Rectal smooth muscle tissue (tissue), 1 donor: ENCODE data around the gene GGA3.
"Not testable (repeated sequence)": the region's sequence is repeated elsewhere in the genome, so short reads cannot be mapped to it uniquely, and the experiment has no call there.

ENCODE experiments used
- H3K27ac ChIP-seq: one replicate; pipeline ENCODE4 v1.7.0; 2013; ENCODE audit warnings: low read depth, low read length, inconsistent platforms
- H3K27me3 ChIP-seq: one replicate; pipeline ENCODE4 v1.7.0; 2013; ENCODE audit warnings: low read length; ENCODE audit not compliant: control insufficient read depth, insufficient read depth
- H3K36me3 ChIP-seq: one replicate; pipeline ENCODE4 v1.7.0; 2013; ENCODE audit warnings: low read length; ENCODE audit not compliant: control insufficient read depth, insufficient read depth
- H3K4me1 ChIP-seq: one replicate; pipeline ENCODE4 v1.7.0; 2013; ENCODE audit warnings: low read length; ENCODE audit not compliant: control insufficient read depth, insufficient read depth
- H3K4me3 ChIP-seq: one replicate; pipeline ENCODE4 v1.7.0; 2013; ENCODE audit warnings: low read length
- H3K9ac ChIP-seq: one replicate; pipeline ENCODE4 v1.7.0; 2013; ENCODE audit warnings: low read length

Gene GGA3

GRCh38 chr17:75209061-75209460 lies 52.3 kb downstream of the GGA3 start:
- Histone ChIP-seq H3K27ac (no peak overlapping the region), H3K4me3 (no peak overlapping the region), H3K9ac (no peak overlapping the region), H3K36me3 (peaks cover 16% of the 10 kb centered on the region), H3K4me1 (peaks cover 3% of the 10 kb centered on the region), H3K27me3 (no peaks in the 10 kb centered on the region)

GRCh38 chr17:75208161-75208560 lies 53.2 kb downstream of the GGA3 start:
- Histone ChIP-seq H3K9ac (no peak overlapping the region), H3K27me3 (no peaks in the 10 kb centered on the region), H3K4me1 (peaks cover 3% of the 10 kb centered on the region), H3K36me3 (peaks cover 12% of the 10 kb centered on the region), H3K4me3 (no peak overlapping the region), H3K27ac (no peak overlapping the region)

- Histone ChIP-seq H3K27me3 (no peaks in the 10 kb centered on the region), H3K36me3 (peaks cover 8% of the 10 kb centered on the region), H3K4me1 (peaks cover 3% of the 10 kb centered on the region), H3K27ac (no peak overlapping the region), H3K9ac (no peak overlapping the region), H3K4me3 (no peak overlapping the region)
Measured at GRCh38 chr17:75207760-75208159, 53.6 kb downstream of the GGA3 start.

GRCh38 chr17:75207050-75207407 lies 54.4 kb downstream of the GGA3 start:
- not testable (repeated sequence) for H3K27ac ChIP-seq, H3K4me3 ChIP-seq, H3K4me1 ChIP-seq

GRCh38 chr17:75205793-75206163 lies 55.6 kb downstream of the GGA3 start:
- peaks cover 3% of the 10 kb centered on the region for H3K36me3 ChIP-seq
- H3K27ac ChIP-seq: peak overlapping the region; percentile 97
- H3K9ac ChIP-seq: peak overlapping the region; percentile 91
- peak overlapping the region; percentile 88 for H3K4me3 ChIP-seq
- no peaks in the 10 kb centered on the region for H3K27me3 ChIP-seq
- H3K4me1 ChIP-seq: peaks cover 3% of the 10 kb centered on the region

More at GRCh38 chr17:75207050-75207407, 54.4 kb downstream of the GGA3 start:
- not testable (repeated sequence) for H3K36me3 ChIP-seq, H3K9ac ChIP-seq, H3K27me3 ChIP-seq

GRCh38 chr17:75205037-75205792 lies 56.2 kb downstream of the GGA3 start, which contains the start of gene NUP85:
Gene NUP85, plus strand, starts transcription at chr17:75205679. Its CDS starts 83 bp downstream, at chr17:75205762.
- Histone ChIP-seq H3K27ac (peak within 1 kb of the TSS; percentile 97), H3K9ac (peak within 1 kb of the TSS; percentile 97), H3K4me1 (peaks cover 3% of the 10 kb centered on the region), H3K4me3 (peak within 1 kb of the TSS; percentile 88), H3K36me3 (peaks cover under 1% of the 10 kb centered on the region), H3K27me3 (no peaks in the 10 kb centered on the region)

- Histone ChIP-seq H3K27me3 (no peaks in the 10 kb centered on the region), H3K27ac (no peak overlapping the region), H3K4me3 (no peak overlapping the region), H3K4me1 (no peaks in the 10 kb centered on the region), H3K36me3 (no peaks in the 10 kb centered on the region), H3K9ac (no peak overlapping the region)
Measured at GRCh38 chr17:75199886-75200618, 61.4 kb downstream of the GGA3 start.

GRCh38 chr17:75194879-75195278 lies 66.5 kb downstream of the GGA3 start:
- Histone ChIP-seq H3K4me3 (no peak overlapping the region), H3K4me1 (no peaks in the 10 kb centered on the region), H3K36me3 (no peaks in the 10 kb centered on the region), H3K27ac (no peak overlapping the region), H3K9ac (no peak overlapping the region), H3K27me3 (no peaks in the 10 kb centered on the region)

- Histone ChIP-seq H3K9ac (no peak overlapping the region), H3K4me3 (no peak overlapping the region)
Measured at GRCh38 chr17:75191584-75191983, 69.8 kb downstream of the GGA3 start.

GRCh38 chr17:75188614-75189013 lies 72.8 kb downstream of the GGA3 start:
- H3K27ac ChIP-seq: no peak overlapping the region
- H3K9ac ChIP-seq: no peak overlapping the region
- no peaks in the 10 kb centered on the region for H3K4me1 ChIP-seq
- H3K27me3 ChIP-seq: no peaks in the 10 kb centered on the region
- no peak overlapping the region for H3K4me3 ChIP-seq
- H3K36me3 ChIP-seq: no peaks in the 10 kb centered on the region

More at GRCh38 chr17:75191584-75191983, 69.8 kb downstream of the GGA3 start:
- Histone ChIP-seq H3K27ac (no peak overlapping the region), H3K36me3 (no peaks in the 10 kb centered on the region), H3K27me3 (no peaks in the 10 kb centered on the region), H3K4me1 (no peaks in the 10 kb centered on the region)
